Aorta (tissue), 5 donors: ENCODE measurements around the gene HMGA1. TPM values are rescaled to one million over a fixed set of nuclear protein-coding genes. Genes with fewer than 3 reads are reported as not detected.

Source experiments
- ATAC-seq: fragments of 200-7000 bp; cut with Tn5 transposase; one replicate; pipeline ENCODE4 v1.9.1; 2022; ENCODE audit warnings: moderate library complexity; ENCODE audit not compliant: low FRiP score
- DNase-seq, 2 donors: peaks; one replicate each; pipeline ENCODE4 v3.0.0-alpha.2; 2020
- H3K27ac ChIP-seq, 2 donors: one replicate each; pipeline ENCODE4 v1.5.1; 2013; ENCODE audit warnings: low read length in 2 of 2, mild to moderate bottlenecking in 2 of 2, moderate library complexity in 2 of 2, control low read depth in 1 of 2, inconsistent platforms in 1 of 2, low read depth in 1 of 2
- H3K27me3 ChIP-seq, 2 donors: one replicate each; pipeline ENCODE4 v1.6.1; 2013; ENCODE audit warnings: control low read depth in 1 of 2, low read length in 1 of 2, mild to moderate bottlenecking in 1 of 2, moderate library complexity in 1 of 2; ENCODE audit not compliant: insufficient read depth in 2 of 2, control insufficient read depth in 1 of 2
- H3K36me3 ChIP-seq, 2 donors: one replicate each; pipeline ENCODE4 v1.6.1; 2013; ENCODE audit warnings: control low read depth in 1 of 2, low read length in 1 of 2, mild to moderate bottlenecking in 1 of 2; ENCODE audit not compliant: insufficient read depth in 2 of 2, control insufficient read depth in 1 of 2
- H3K4me1 ChIP-seq, 2 donors: one replicate each; pipeline ENCODE4 v1.6.1; 2013; ENCODE audit warnings: low read length in 2 of 2, control low read depth in 1 of 2, mild to moderate bottlenecking in 1 of 2, moderate library complexity in 1 of 2; ENCODE audit not compliant: insufficient read depth in 2 of 2, control insufficient read depth in 1 of 2
- H3K4me3 ChIP-seq, 2 donors: one replicate each; pipeline ENCODE4 v1.5.1; 2013; ENCODE audit warnings: low read length in 2 of 2, control low read depth in 1 of 2, mild to moderate bottlenecking in 1 of 2
- H3K9me3 ChIP-seq: one replicate; pipeline ENCODE4 v1.6.1; 2013; ENCODE audit warnings: mild to moderate bottlenecking, low read length; ENCODE audit not compliant: control insufficient read depth
- WGBS, 2 donors: extraction: QIAGEN DNeasy Blood & Tissue Kit; methylation state at CpG; one replicate each; pipeline ENCODE4 v1.1.7; 2013; 5-methylcytosine and 5-hydroxymethylcytosine counted together
- intact Hi-C, 2 donors: fragments of 100-400 bp; cut with DNase I; formaldehyde crosslinking; loops; one replicate each; pipeline versions ENCODE4 v1.14.2 to v1.15.0; 2022
- microRNA-seq, 2 donors: library from miRNA; unstranded; fragments of <30 nt; microRNA quantifications; one replicate each; pipeline ENCODE4 v1.2.0, GENCODE V29; 2020
- polyA plus RNA-seq, 2 donors: library from polyadenylated mRNA; stranded (reverse); fragments of 200-250 nt; gene quantifications; one replicate each; pipeline ENCODE4 v1.2.3, GENCODE V29; 2013
- total RNA-seq, 2 donors: library from RNA; stranded (reverse); fragmentation: NEBNext Ultra II Directional; extraction: Animal tissue kit (Norgen Biotek cat#: 25700); gene quantifications; one replicate each; pipeline ENCODE4 v1.2.1, GENCODE V29; 2021
- donor health status: healthy with polysubstance abuse.
- donor health status: Bipolar disorder and iron deficiency.
- donor health status: DM: no; HTN: no; CAD: no.
- donor health status: DM: no; HTN: no; CAD: no.
- donor health status: DM: yes; HTN: yes; CAD: no.

Gene HMGA1
- total and polyA plus RNA-seq, 4 donors, result 11.0 to 25.5 (median 18.6) TPM

- 30 to 45% methylated on average over 5 of the region's 5 CpGs for WGBS, 2 donors
- H3K27me3 ChIP-seq, result no peaks in the 10 kb centered on the region
- DNase-seq, result no peak
- no peak overlapping the region for H3K27ac ChIP-seq
- H3K4me3 ChIP-seq, result no peak overlapping the region
- H3K36me3 ChIP-seq, result peaks cover 5 to 6% of the 10 kb centered on the region in 2 donors
- no peak for ATAC-seq
- intact Hi-C loops, result no loop called here
- no peaks in the 10 kb centered on the region for H3K4me1 ChIP-seq
- no peaks in the 10 kb centered on the region for H3K9me3 ChIP-seq
Measured at GRCh38 chr6:34288581-34288980, 51.9 kb downstream of the HMGA1 start.

DNA sequence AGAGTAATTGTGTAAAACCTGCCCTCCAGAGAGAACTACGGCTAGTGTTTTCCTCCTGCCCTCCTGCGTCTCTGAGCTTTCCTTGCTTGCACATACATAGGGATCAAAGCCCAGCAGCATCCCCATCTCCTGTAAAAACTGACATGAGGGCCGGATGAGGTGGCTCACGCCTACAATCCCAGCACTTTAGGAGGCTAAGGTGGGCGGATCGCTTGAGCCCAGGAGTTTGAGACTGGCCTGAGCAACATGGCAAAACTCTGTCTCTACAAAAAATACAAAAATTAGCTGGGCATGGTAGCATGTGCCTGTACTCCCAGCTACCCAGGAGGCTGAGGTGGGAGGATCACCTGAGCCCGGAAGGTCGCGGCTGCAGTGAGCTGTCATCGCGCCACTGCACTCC, 52.5 kb downstream of the HMGA1 start:
- intact Hi-C loops, result no loop called here
- WGBS, 2 donors, result 92 to 95% methylated on average over 11 of the region's 11 CpGs
- no peak overlapping the region for H3K27ac ChIP-seq
- no peak for ATAC-seq
- DNase-seq, result no peak
- no peaks in the 10 kb centered on the region for H3K27me3 ChIP-seq
- H3K9me3 ChIP-seq, result no peaks in the 10 kb centered on the region
- peaks cover 5 to 6% of the 10 kb centered on the region in 2 donors for H3K36me3 ChIP-seq
- no peak overlapping the region for H3K4me3 ChIP-seq
- no peaks in the 10 kb centered on the region for H3K4me1 ChIP-seq

- Histone ChIP-seq H3K4me3 (no peak overlapping the region), H3K27me3 (no peaks in the 10 kb centered on the region), H3K4me1 (no peaks in the 10 kb centered on the region), H3K36me3 (peaks cover 0 to 4% of the 10 kb centered on the region in 2 donors), H3K27ac (no peak overlapping the region), H3K9me3 (no peaks in the 10 kb centered on the region)
- DNase-seq, result no peak
- WGBS, 2 donors, result 93 to 96% methylated on average over 3 of the region's 3 CpGs
- intact Hi-C loops, result no loop called here
- ATAC-seq, result no peak
Measured at GRCh38 chr6:34292954-34293353, 56.3 kb downstream of the HMGA1 start.

DNA sequence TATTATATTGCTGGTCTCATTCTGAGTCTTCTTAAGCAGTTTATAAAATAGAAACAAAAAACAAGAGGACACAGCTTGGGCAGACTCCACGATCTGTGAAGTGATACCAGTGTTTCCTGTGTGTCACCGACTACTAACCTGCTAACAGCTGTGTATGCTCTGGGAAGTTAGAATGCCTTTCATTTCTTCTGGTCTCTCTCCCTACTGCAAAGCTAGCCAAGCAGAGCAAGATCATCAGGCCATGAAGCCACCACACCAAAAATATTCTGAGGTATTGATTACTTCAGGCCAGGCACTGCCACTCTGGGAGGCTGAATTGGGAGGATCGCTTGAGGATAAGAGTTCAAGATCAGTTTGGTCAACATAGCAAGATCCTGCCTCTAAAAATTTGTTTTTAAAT, 59.0 kb downstream of the HMGA1 start:
- H3K27ac ChIP-seq, result no peak overlapping the region
- no peaks in the 10 kb centered on the region for H3K4me1 ChIP-seq
- intact Hi-C loops, result no loop called here
- H3K27me3 ChIP-seq, result no peaks in the 10 kb centered on the region
- DNase-seq (no peak), ATAC-seq (no peak)
- peaks cover 0 to 4% of the 10 kb centered on the region in 2 donors for H3K36me3 ChIP-seq
- H3K9me3 ChIP-seq, result no peaks in the 10 kb centered on the region
- 50 to 55% methylated on average over 3 of the region's 3 CpGs for WGBS, 2 donors
- H3K4me3 ChIP-seq, result no peak overlapping the region

Small RNA genes lying within 50 kb of the gene (microRNA-seq; reads per million reads assigned to microRNA genes)
- 0 reads per million in 2 donors for gene MIR6835

Other genes starting within 250 kb of the HMGA1 start
- not detected for gene GRM4, start 90.8 kb upstream of the HMGA1 start, total RNA-seq
- not detected for gene GRM4, start 90.8 kb upstream of the HMGA1 start, polyA plus RNA-seq
- gene SMIM29, start 12.1 kb downstream of the HMGA1 start, total RNA-seq, result 10 to 100 TPM; 14.0 to 20.0 TPM
- 10 to 100 TPM; 32.4 to 46.0 TPM for gene SMIM29, start 12.1 kb downstream of the HMGA1 start, polyA plus RNA-seq
- 10 to 100 TPM; 47.3 to 50.2 TPM for gene NUDT3, start 155.8 kb downstream of the HMGA1 start, total RNA-seq
- 10 to 100 TPM; 15.5 to 19.9 TPM for gene NUDT3, start 155.8 kb downstream of the HMGA1 start, polyA plus RNA-seq
- gene RPS10, start 189.2 kb downstream of the HMGA1 start, total RNA-seq, result 100 to 1,000 TPM; 835 to 876 TPM
- gene RPS10, start 189.2 kb downstream of the HMGA1 start, polyA plus RNA-seq, result 1,000 to 10,000 TPM; 2,619 to 4,721 TPM
- under 1 TPM; 0.10 to 0.84 TPM for gene PACSIN1, start 229.2 kb downstream of the HMGA1 start, total RNA-seq
- gene PACSIN1, start 229.2 kb downstream of the HMGA1 start, polyA plus RNA-seq, result under 1 TPM in 1 of 2 donors, not detected in 1; 0.10 TPM